HG02884 (cell line): Measurements from ENCODE around the gene SRP9.
"Not testable (repeated sequence)": the region's sequence is repeated elsewhere in the genome, so short reads cannot be mapped to it uniquely, and the experiment has no call there.

Source experiments
- ATAC-seq: cut with Tn5 transposase; IDR thresholded peaks from one replicate; pipeline ENCODE4 v1.9.1; 2021; ENCODE audit warnings: mild to moderate bottlenecking, moderate library complexity; ENCODE audit not compliant: unreplicated experiment

Gene SRP9

DNA sequence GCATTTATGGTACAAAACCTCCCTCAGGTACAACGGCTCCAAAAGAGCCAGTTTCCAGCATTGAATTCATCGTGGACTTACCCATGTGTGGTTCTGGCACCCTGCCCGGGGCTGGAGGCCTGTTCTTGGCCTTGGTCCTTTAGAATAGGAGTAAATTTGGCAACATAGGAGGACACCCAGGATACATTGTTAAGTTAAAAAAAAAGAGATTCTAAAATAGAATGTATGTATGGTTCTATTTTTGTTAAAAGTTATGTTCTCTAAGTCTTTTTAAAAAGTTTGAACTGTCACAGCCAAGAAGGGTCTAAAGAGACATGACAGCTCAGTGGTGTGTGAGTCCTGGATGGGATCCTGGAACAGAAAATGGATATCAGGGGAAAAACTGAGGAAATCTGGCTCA lies 58.2 kb downstream of the SRP9 start:
- ATAC-seq = no peak

DNA sequence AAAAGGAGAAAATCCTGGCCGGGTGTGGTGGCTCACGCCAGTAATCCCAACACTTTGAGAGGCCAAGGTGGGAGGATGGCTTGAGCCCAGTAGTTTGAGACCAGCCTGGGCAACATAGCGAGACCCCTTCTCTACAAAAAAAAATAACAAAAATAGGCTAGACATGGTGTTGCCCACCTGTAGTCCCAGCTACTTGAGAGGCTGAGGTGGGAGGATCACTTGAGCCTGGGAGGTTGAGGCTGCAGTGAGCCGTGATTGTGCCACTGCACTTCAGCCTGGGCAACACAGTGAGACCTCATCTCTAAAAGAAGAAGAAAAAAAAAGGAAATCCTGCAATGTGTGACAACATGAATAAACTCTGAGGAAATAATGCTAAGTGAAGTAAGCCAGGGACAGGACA lies 58.7 kb downstream of the SRP9 start:
- ATAC-seq = not testable (repeated sequence)

DNA sequence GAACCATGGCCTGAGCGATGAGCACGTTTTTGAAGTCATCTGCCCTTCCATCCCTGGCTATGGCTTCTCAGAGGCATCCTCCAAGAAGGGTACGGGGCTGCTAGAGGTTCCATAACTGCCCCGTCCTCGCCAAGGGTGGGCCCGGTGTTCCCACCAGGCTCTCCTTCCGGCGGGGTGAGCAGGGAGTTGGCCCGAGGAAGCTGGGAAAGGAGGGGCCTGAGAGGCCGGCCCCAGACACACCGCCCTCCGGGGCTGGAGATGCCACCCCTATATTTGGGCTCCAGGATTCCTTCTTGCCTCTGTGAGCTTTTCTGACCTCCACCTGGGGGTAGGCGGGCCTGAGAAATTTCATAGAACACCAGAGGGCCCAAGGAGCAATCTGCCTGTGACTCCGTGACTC lies 61.2 kb downstream of the SRP9 start:
- ATAC-seq = no peak
